Loucy (cell line): ENCODE measurements around the gene CIDEB.

Experiments
- H2AFZ ChIP-seq: fragments of 200-600 bp; sonication (generic); 2 replicates; pipeline ENCODE4 v1.6.0; 2016; ENCODE audit warnings: antibody characterized with exemption, mild to moderate bottlenecking, low read length, moderate library complexity
- H3F3A ChIP-seq: fragments of 200-600 bp; 2 replicates; pipeline ENCODE4 v1.6.0; 2016; ENCODE audit warnings: antibody characterized with exemption, low read depth, mild to moderate bottlenecking
- H3K27me3 ChIP-seq: fragments of 200-600 bp; sonication (generic); 2 replicates; pipeline ENCODE4 v1.6.1; 2014; ENCODE audit warnings: low read length, mild to moderate bottlenecking; ENCODE audit not compliant: insufficient read depth, poor library complexity, severe bottlenecking
- H3K36me3 ChIP-seq: fragments of 200-600 bp; sonication (generic); 2 replicates; pipeline ENCODE4 v1.6.1; 2016; ENCODE audit warnings: low read length; ENCODE audit not compliant: insufficient read depth
- H3K4me1 ChIP-seq: fragments of 200-600 bp; sonication (generic); 2 replicates; pipeline ENCODE4 v1.5.1; 2014; ENCODE audit warnings: low read length, mild to moderate bottlenecking; ENCODE audit not compliant: insufficient read depth, poor library complexity, severe bottlenecking
- H3K4me2 ChIP-seq: fragments of 200-600 bp; sonication (generic); 2 replicates; pipeline ENCODE4 v1.6.0; 2014; ENCODE audit warnings: antibody characterized with exemption, low read length, low read depth, mild to moderate bottlenecking; ENCODE audit not compliant: poor library complexity, severe bottlenecking
- H3K4me3 ChIP-seq: fragments of 200-600 bp; sonication (generic); 2 replicates; pipeline ENCODE4 v1.5.1; 2014; ENCODE audit warnings: low read length, mild to moderate bottlenecking, mixed read lengths; ENCODE audit not compliant: poor library complexity, severe bottlenecking
- H3K79me2 ChIP-seq: fragments of 200-600 bp; sonication (generic); 2 replicates; pipeline ENCODE4 v1.6.1; 2014; ENCODE audit warnings: low read length; ENCODE audit not compliant: insufficient read depth
- H3K9ac ChIP-seq: fragments of 200-600 bp; sonication (generic); 2 replicates; pipeline ENCODE4 v1.6.0; 2014; ENCODE audit warnings: mild to moderate bottlenecking, low read depth, low read length, moderate library complexity; ENCODE audit not compliant: poor library complexity, severe bottlenecking
- H3K9me2 ChIP-seq: fragments of 200-600 bp; sonication (generic); replicated peaks from 2 replicates; pipeline ENCODE4 v1.6.1; 2016; ENCODE audit warnings: low read depth, low read length, mixed read lengths
- H3K9me3 ChIP-seq: fragments of 200-600 bp; sonication (generic); 2 replicates; pipeline ENCODE4 v1.6.1; 2014; ENCODE audit warnings: mild to moderate bottlenecking, antibody characterized with exemption, low read length, low read depth; ENCODE audit not compliant: insufficient read depth
- H4K20me1 ChIP-seq: fragments of 200-600 bp; sonication (generic); 2 replicates; pipeline ENCODE4 v1.6.0; 2014; ENCODE audit warnings: antibody characterized with exemption, low read length, mild to moderate bottlenecking; ENCODE audit not compliant: insufficient read depth, poor library complexity, severe bottlenecking
- CTCF ChIP-seq: fragments of 200-600 bp; sonication (generic); conservative IDR thresholded peaks from 2 replicates; pipeline ENCODE4 v1.5.1; 2014; ENCODE audit warnings: mild to moderate bottlenecking, antibody characterized with exemption, low read length
- EZH2phosphoT487 ChIP-seq: fragments of 200-600 bp; IDR thresholded peaks from 2 replicates; pipeline ENCODE4 v1.6.1; 2018; ENCODE audit warnings: antibody characterized with exemption, mild to moderate bottlenecking, moderate library complexity, borderline replicate concordance

The CIDEB gene

GRCh38 chr14:24325963-24326362, 18.2 kb upstream of the CIDEB start:
- TF ChIP-seq EZH2phosphoT487 (no peak), CTCF (no peak)
- Histone ChIP-seq H3K9ac (no peak overlapping the region), H2AFZ (no peak overlapping the region), H3K9me2 (no peaks in the 10 kb centered on the region), H3K4me1 (peaks cover 38% of the 10 kb centered on the region), H3K36me3 (no peaks in the 10 kb centered on the region), H3K4me3 (no peak overlapping the region), H3F3A (0 out of 2 replicates have a peak, but pooled peaks cover 3% of the 10 kb centered on the region), H3K9me3 (no peaks in the 10 kb centered on the region), H3K79me2 (no peaks in the 10 kb centered on the region), H3K4me2 (no peak overlapping the region), H3K27me3 (no peaks in the 10 kb centered on the region), H4K20me1 (no peaks in the 10 kb centered on the region)

GRCh38 chr14:24325041-24325530, 17.3 kb upstream of the CIDEB start:
- H3K79me2 ChIP-seq, result no peaks in the 10 kb centered on the region
- H3K4me1 ChIP-seq, result peaks cover 38% of the 10 kb centered on the region
- no peak for TF ChIP-seq CTCF
- TF ChIP-seq EZH2phosphoT487, result no peak
- no peaks in the 10 kb centered on the region for H3K36me3 ChIP-seq
- no peaks in the 10 kb centered on the region for H3K27me3 ChIP-seq
- no peak overlapping the region for H2AFZ ChIP-seq
- H3F3A ChIP-seq, result 0 out of 2 replicates have a peak, but pooled peaks cover 3% of the 10 kb centered on the region
- H3K4me3 ChIP-seq, result no peak overlapping the region
- no peak overlapping the region for H3K4me2 ChIP-seq
- H4K20me1 ChIP-seq, result no peaks in the 10 kb centered on the region
- no peaks in the 10 kb centered on the region for H3K9me2 ChIP-seq
- no peaks in the 10 kb centered on the region for H3K9me3 ChIP-seq
- no peak overlapping the region for H3K9ac ChIP-seq

- no peak for TF ChIP-seq EZH2phosphoT487
- TF ChIP-seq CTCF, result no peak
- no peak overlapping the region for H2AFZ ChIP-seq
- no peak overlapping the region for H3K9ac ChIP-seq
- 0 out of 2 replicates have a peak, but pooled peaks cover 3% of the 10 kb centered on the region for H3F3A ChIP-seq
- no peaks in the 10 kb centered on the region for H3K27me3 ChIP-seq
- H3K4me2 ChIP-seq, result no peak overlapping the region
- H3K4me3 ChIP-seq, result no peak overlapping the region
- H3K9me2 ChIP-seq, result no peaks in the 10 kb centered on the region
- H3K4me1 ChIP-seq, result peaks cover 31% of the 10 kb centered on the region
- H3K36me3 ChIP-seq, result no peaks in the 10 kb centered on the region
- H3K9me3 ChIP-seq, result no peaks in the 10 kb centered on the region
- no peaks in the 10 kb centered on the region for H4K20me1 ChIP-seq
- H3K79me2 ChIP-seq, result no peaks in the 10 kb centered on the region
Observed at GRCh38 chr14:24324024-24324423, 16.2 kb upstream of the CIDEB start.
